ENCODE results near the gene ZNF678.

DNA sequence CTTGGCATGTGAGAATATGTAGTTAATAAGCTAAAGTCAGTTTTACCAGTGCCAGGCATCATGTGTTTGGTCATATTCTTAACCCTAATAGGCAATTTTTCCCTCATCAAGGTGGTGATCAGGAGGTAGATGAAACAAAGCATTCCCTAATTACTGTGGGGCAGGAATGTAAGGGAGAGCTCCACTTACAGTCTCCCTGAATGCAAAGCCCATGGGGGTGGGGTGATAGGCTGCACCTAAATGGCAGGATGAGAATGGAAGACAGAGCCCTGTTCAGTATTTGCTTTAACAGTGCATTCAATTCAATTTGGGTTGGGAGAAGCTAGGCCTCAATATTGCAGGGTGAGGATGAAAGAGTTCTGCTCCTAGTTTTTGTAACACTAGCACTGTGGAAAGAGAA is 23.4 kb downstream of the ZNF678 start:
- no peak for TF ChIP-seq POLR2A (IDR thresholded peaks at IDR 0.05; ENCODE audit: control extremely low read depth in 1 of 2, low read depth in 2 of 2, low read length in 2 of 2)
- TF ChIP-seq, protein P1, sequence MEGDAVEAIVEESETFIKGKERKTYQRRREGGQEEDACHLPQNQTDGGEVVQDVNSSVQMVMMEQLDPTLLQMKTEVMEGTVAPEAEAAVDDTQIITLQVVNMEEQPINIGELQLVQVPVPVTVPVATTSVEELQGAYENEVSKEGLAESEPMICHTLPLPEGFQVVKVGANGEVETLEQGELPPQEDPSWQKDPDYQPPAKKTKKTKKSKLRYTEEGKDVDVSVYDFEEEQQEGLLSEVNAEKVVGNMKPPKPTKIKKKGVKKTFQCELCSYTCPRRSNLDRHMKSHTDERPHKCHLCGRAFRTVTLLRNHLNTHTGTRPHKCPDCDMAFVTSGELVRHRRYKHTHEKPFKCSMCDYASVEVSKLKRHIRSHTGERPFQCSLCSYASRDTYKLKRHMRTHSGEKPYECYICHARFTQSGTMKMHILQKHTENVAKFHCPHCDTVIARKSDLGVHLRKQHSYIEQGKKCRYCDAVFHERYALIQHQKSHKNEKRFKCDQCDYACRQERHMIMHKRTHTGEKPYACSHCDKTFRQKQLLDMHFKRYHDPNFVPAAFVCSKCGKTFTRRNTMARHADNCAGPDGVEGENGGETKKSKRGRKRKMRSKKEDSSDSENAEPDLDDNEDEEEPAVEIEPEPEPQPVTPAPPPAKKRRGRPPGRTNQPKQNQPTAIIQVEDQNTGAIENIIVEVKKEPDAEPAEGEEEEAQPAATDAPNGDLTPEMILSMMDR (IDR thresholded peaks at IDR 0.05; ENCODE audit: control extremely low read depth in 1 of 3, insufficient read depth in 1 of 3, low read depth in 1 of 3, low read length in 3 of 3): no peak

All from H1 (cell line).